ENCODE results near the gene PNKD.

Gene PNKD

GRCh38 chr2:218317835-218318234 lies 47.5 kb downstream of the PNKD start:
- no peak for DNase-seq (ENCODE audit: low read depth)

GRCh38 chr2:218318241-218318640 lies 47.9 kb downstream of the PNKD start:
- no peak for DNase-seq (ENCODE audit: low read depth)

GRCh38 chr2:218319813-218320365 lies 49.6 kb downstream of the PNKD start:
- no peak for DNase-seq (ENCODE audit: low read depth)

- no peak for DNase-seq (ENCODE audit: low read depth)
Measured at GRCh38 chr2:218320704-218321336, 50.5 kb downstream of the PNKD start.

- no peak for DNase-seq (ENCODE audit: low read depth)
Measured at GRCh38 chr2:218322768-218323525, 52.6 kb downstream of the PNKD start.

GRCh38 chr2:218323526-218324472 lies 53.5 kb downstream of the PNKD start:
- DNase-seq (ENCODE audit: low read depth) = no peak

GRCh38 chr2:218325566-218326160 lies 55.3 kb downstream of the PNKD start:
- no peak for DNase-seq (ENCODE audit: low read depth)

GRCh38 chr2:218326315-218326714 lies 56.0 kb downstream of the PNKD start:
- DNase-seq (ENCODE audit: low read depth) = no peak

- no peak for DNase-seq (ENCODE audit: low read depth)
Measured at GRCh38 chr2:218327451-218328210, 57.3 kb downstream of the PNKD start.

- DNase-seq (ENCODE audit: low read depth) = no peak
Measured at GRCh38 chr2:218328294-218328693, 58.0 kb downstream of the PNKD start.

GRCh38 chr2:218329027-218329825 lies 58.9 kb downstream of the PNKD start:
- DNase-seq (ENCODE audit: low read depth) = no peak

GRCh38 chr2:218329826-218330593 lies 59.7 kb downstream of the PNKD start:
- no peak for DNase-seq (ENCODE audit: low read depth)

- no peak for DNase-seq (ENCODE audit: low read depth)
Measured at GRCh38 chr2:218331745-218332144, 61.4 kb downstream of the PNKD start.

- no peak for DNase-seq (ENCODE audit: low read depth)
Measured at GRCh38 chr2:218332288-218332687, 62.0 kb downstream of the PNKD start.

GRCh38 chr2:218332920-218333645 lies 62.8 kb downstream of the PNKD start:
- DNase-seq (ENCODE audit: low read depth) = no peak

- no peak for DNase-seq (ENCODE audit: low read depth)
Measured at GRCh38 chr2:218334531-218334930, 64.2 kb downstream of the PNKD start.

GRCh38 chr2:218340656-218341055 lies 70.3 kb downstream of the PNKD start:
- DNase-seq (ENCODE audit: low read depth) = no peak

- no peak for DNase-seq (ENCODE audit: low read depth)
Measured at GRCh38 chr2:218341381-218341780, 71.1 kb downstream of the PNKD start.

- no peak for DNase-seq (ENCODE audit: low read depth)
Measured at GRCh38 chr2:218342837-218343236, 72.5 kb downstream of the PNKD start.

Data from non-pigmented ciliary epithelial cell (primary cell).